ENCODE measurements around the gene RNF125.
"Not testable (repeated sequence)": the region's sequence is repeated elsewhere in the genome, so short reads cannot be mapped to it uniquely, and the experiment has no call there.

RNF125 gene

GRCh38 chr18:32018331-32019250 is at the start of gene RNF125:
Gene RNF125, plus strand, starts transcription at chr18:32018825. Its CDS starts 39 bp downstream, at chr18:32018864.
- DNase-seq (ENCODE audit: low read depth) = peak; percentile 40

- no peak for DNase-seq (ENCODE audit: low read depth)
These were observed 48.0 kb upstream of the RNF125 start for GRCh38 chr18:31970617-31971016.

GRCh38 chr18:31973929-31974546 is 44.6 kb upstream of the RNF125 start:
- DNase-seq (ENCODE audit: low read depth) = no peak

GRCh38 chr18:31976242-31976641 is 42.4 kb upstream of the RNF125 start:
- no peak for DNase-seq (ENCODE audit: low read depth)

GRCh38 chr18:31977270-31977872 is 41.3 kb upstream of the RNF125 start:
- DNase-seq (ENCODE audit: low read depth) = peak; percentile 33

- DNase-seq (ENCODE audit: low read depth) = no peak
These were observed 40.0 kb upstream of the RNF125 start for GRCh38 chr18:31978616-31979015.

- DNase-seq (ENCODE audit: low read depth) = no peak
These were observed 38.9 kb upstream of the RNF125 start for GRCh38 chr18:31979714-31980113.

- no peak for DNase-seq (ENCODE audit: low read depth)
These were observed 37.8 kb upstream of the RNF125 start for GRCh38 chr18:31980863-31981262.

- DNase-seq (ENCODE audit: low read depth) = no peak
These were observed 35.6 kb upstream of the RNF125 start for GRCh38 chr18:31983020-31983419.

GRCh38 chr18:31983976-31984375 is 34.6 kb upstream of the RNF125 start:
- DNase-seq (ENCODE audit: low read depth) = no peak

- no peak for DNase-seq (ENCODE audit: low read depth)
These were observed 27.8 kb upstream of the RNF125 start for GRCh38 chr18:31990823-31991222.

GRCh38 chr18:31996007-31996406 is 22.6 kb upstream of the RNF125 start:
- DNase-seq (ENCODE audit: low read depth) = no peak

GRCh38 chr18:31998880-31999412 is 19.7 kb upstream of the RNF125 start:
- DNase-seq (ENCODE audit: low read depth) = no peak

GRCh38 chr18:32001141-32001540 is 17.5 kb upstream of the RNF125 start:
- DNase-seq (ENCODE audit: low read depth) = not testable (repeated sequence)

GRCh38 chr18:32003822-32004221 is 14.8 kb upstream of the RNF125 start:
- DNase-seq (ENCODE audit: low read depth) = not testable (repeated sequence)

- DNase-seq (ENCODE audit: low read depth) = no peak
These were observed 8.4 kb upstream of the RNF125 start for GRCh38 chr18:32010124-32010721.

GRCh38 chr18:32011193-32011592 is 7.4 kb upstream of the RNF125 start:
- DNase-seq (ENCODE audit: low read depth) = no peak

GRCh38 chr18:32019251-32019948 is 775 bp downstream of the RNF125 start:
- DNase-seq (ENCODE audit: low read depth) = no peak

GRCh38 chr18:32019949-32020625 is 1.5 kb downstream of the RNF125 start:
- DNase-seq (ENCODE audit: low read depth) = not testable (repeated sequence)

- DNase-seq (ENCODE audit: low read depth) = no peak
These were observed 3.3 kb downstream of the RNF125 start for GRCh38 chr18:32021756-32022564.

All from fibroblast of the conjunctiva (primary cell).